PC-3 (cell line): ENCODE results near the gene TFEC. TPM values are rescaled to one million over a fixed set of nuclear protein-coding genes. Genes with fewer than 3 reads are reported as not detected.

Experiments used
- ATAC-seq: fragments of 200-7000 bp; cut with Tn5 transposase; 2 replicates; pipeline ENCODE4 v1.9.1; 2020; ENCODE audit warnings: mild to moderate bottlenecking, moderate library complexity
- BruUV-seq: library from RNA; stranded (reverse); fragments of 400-500 nt; replicated peaks from 2 replicates; lab custom pipeline; 2021; lab: Mats Ljungman, UMichigan
- CTCF ChIA-PET: fragments of 300-600 bp; sonication (Branson Sonifier 250); formaldehyde crosslinking; loops from one replicate; lab custom pipeline; 2022; ENCODE audit warnings: antibody characterized with exemption; lab: Charles Lee
- POLR2A ChIA-PET: fragments of 300-600 bp; sonication (Branson Sonifier 250); formaldehyde crosslinking; loops from one replicate; lab custom pipeline; 2022; ENCODE audit warnings: antibody characterized with exemption; ENCODE audit not compliant: unreplicated experiment; lab: Charles Lee
- DNase-seq: peaks from one replicate; pipeline ENCODE4 v3.0.0-alpha.2; 2015
- H2AFZ ChIP-seq: fragments of 300-600 bp; sonication (generic); 2 replicates; pipeline ENCODE4 v1.6.0; 2016; ENCODE audit warnings: antibody characterized with exemption, low read length
- H3F3A ChIP-seq: fragments of 300-600 bp; sonication (generic); one replicate; pipeline ENCODE4 v1.6.0; 2017; ENCODE audit warnings: antibody characterized with exemption, low read length, control low read depth, mild to moderate bottlenecking; ENCODE audit not compliant: unreplicated experiment
- H3K27ac ChIP-seq: fragments of 300-600 bp; sonication (generic); 2 replicates; pipeline ENCODE4 v1.5.1; 2016; ENCODE audit warnings: mild to moderate bottlenecking, low read length
- H3K27me3 ChIP-seq: fragments of 300-600 bp; sonication (generic); 2 replicates; pipeline ENCODE4 v1.6.1; 2016; ENCODE audit warnings: low read length, mixed read lengths
- H3K36me3 ChIP-seq: fragments of 300-600 bp; sonication (generic); 2 replicates; pipeline ENCODE4 v1.6.1; 2016; ENCODE audit warnings: low read depth, mixed run types, low read length, mixed read lengths
- H3K4me1 ChIP-seq: fragments of 300-600 bp; sonication (generic); 2 replicates; pipeline ENCODE4 v1.5.1; 2016; ENCODE audit warnings: low read length; ENCODE audit not compliant: insufficient read depth
- H3K4me2 ChIP-seq: fragments of 300-600 bp; sonication (generic); 2 replicates; pipeline ENCODE4 v1.6.0; 2016; ENCODE audit warnings: low read length
- H3K4me3 ChIP-seq: fragments of 300-600 bp; sonication (generic); 2 replicates; pipeline ENCODE4 v1.5.1; 2016; ENCODE audit warnings: mild to moderate bottlenecking, low read length, mixed read lengths
- H3K79me2 ChIP-seq: fragments of 300-600 bp; sonication (generic); 2 replicates; pipeline ENCODE4 v1.6.1; 2017; ENCODE audit warnings: low read length, mixed read lengths
- H3K9ac ChIP-seq: fragments of 300-600 bp; sonication (generic); 2 replicates; pipeline ENCODE4 v1.6.0; 2016; ENCODE audit warnings: mild to moderate bottlenecking, low read length
- H3K9me2 ChIP-seq: fragments of 300-600 bp; sonication (generic); replicated peaks from 2 replicates; pipeline ENCODE4 v1.6.1; 2016; ENCODE audit warnings: mixed run types, low read length, mixed read lengths
- H3K9me3 ChIP-seq: fragments of 300-600 bp; sonication (generic); 2 replicates; pipeline ENCODE4 v1.6.1; 2016; ENCODE audit warnings: low read length, mixed read lengths
- H4K20me1 ChIP-seq: fragments of 300-600 bp; sonication (generic); 2 replicates; pipeline ENCODE4 v1.6.1; 2016; ENCODE audit warnings: low read length, mixed read lengths
- CTCF ChIP-seq: fragments of 300-600 bp; sonication (generic); conservative IDR thresholded peaks from 2 replicates; pipeline ENCODE4 v1.5.1; 2017; ENCODE audit warnings: antibody characterized with exemption, low read depth, mild to moderate bottlenecking, low read length
- EZH2 ChIP-seq: fragments of 300-600 bp; sonication (generic); IDR thresholded peaks from one replicate; pipeline ENCODE4 v1.6.1; 2017; ENCODE audit warnings: antibody characterized with exemption, mild to moderate bottlenecking, low read length; ENCODE audit not compliant: unreplicated experiment
- EZH2phosphoT487 ChIP-seq: fragments of 300-600 bp; sonication (generic); IDR thresholded peaks from 2 replicates; pipeline ENCODE4 v1.6.1; 2018; ENCODE audit warnings: mild to moderate bottlenecking, antibody characterized with exemption, low read length, borderline replicate concordance
- intact Hi-C: fragments of 100-400 bp; cut with micrococcal nuclease; formaldehyde crosslinking; loops from 2 replicates; pipeline ENCODE4 v1.9.0; 2023
- total RNA-seq: library from RNA; depleted of rRNA; stranded (reverse); fragments of >200 nt; gene quantifications from 2 replicates; pipeline ENCODE4 v1.2.3, GENCODE V29; 2014

TFEC gene
- total RNA-seq, 1 experiment from 2014 or later = 0.15 TPM

GRCh38 chr7:115971506-115971905, 59.1 kb downstream of the TFEC start:
- no TSS peak for BruUV-seq
- Histone ChIP-seq H4K20me1 (no peaks in the 10 kb centered on the region), H2AFZ (no peak overlapping the region), H3K4me2 (no peak overlapping the region), H3K27ac (no peak overlapping the region), H3K36me3 (no peaks in the 10 kb centered on the region), H3K9me2 (no peaks in the 10 kb centered on the region), H3F3A (no peaks in the 10 kb centered on the region), H3K4me3 (no peak overlapping the region), H3K9ac (no peak overlapping the region), H3K79me2 (no peaks in the 10 kb centered on the region), H3K4me1 (no peaks in the 10 kb centered on the region), H3K27me3 (peaks cover 25% of the 10 kb centered on the region), H3K9me3 (no peaks in the 10 kb centered on the region)
- intact Hi-C loops = no loop called here
- CTCF ChIA-PET = no interaction called here
- ATAC-seq = no peak
- no peak for TF ChIP-seq EZH2phosphoT487
- no peak for TF ChIP-seq EZH2
- no peak for TF ChIP-seq CTCF
- DNase-seq = no peak
- POLR2A ChIA-PET = no interaction called here

- intact Hi-C loops = no loop called here
- H3K4me3 ChIP-seq = no peak overlapping the region
- no peaks in the 10 kb centered on the region for H3K79me2 ChIP-seq
Measured at GRCh38 chr7:115968596-115968995, 62.0 kb downstream of the TFEC start.

More at GRCh38 chr7:115968596-115968995, 62.0 kb downstream of the TFEC start:
- DNase-seq (no peak), ATAC-seq (no peak)
- CTCF ChIA-PET = no interaction called here
- Histone ChIP-seq H3K4me1 (no peaks in the 10 kb centered on the region), H3K36me3 (no peaks in the 10 kb centered on the region), H2AFZ (no peak overlapping the region), H3K9me2 (no peaks in the 10 kb centered on the region), H3K27me3 (peaks cover 12% of the 10 kb centered on the region), H3F3A (no peaks in the 10 kb centered on the region), H3K9ac (no peak overlapping the region), H3K9me3 (no peaks in the 10 kb centered on the region), H3K4me2 (no peak overlapping the region), H4K20me1 (no peaks in the 10 kb centered on the region), H3K27ac (no peak overlapping the region)
- no peak for TF ChIP-seq EZH2phosphoT487
- no peak for TF ChIP-seq CTCF
- no peak for TF ChIP-seq EZH2
- no TSS peak for BruUV-seq
- POLR2A ChIA-PET = no interaction called here
